GM21526 (cell line): ENCODE measurements around the gene VEGFA.

Source experiments
- ATAC-seq: cut with Tn5 transposase; IDR thresholded peaks from one replicate; pipeline ENCODE4 v1.9.1; 2021; ENCODE audit warnings: moderate library complexity; ENCODE audit not compliant: unreplicated experiment, low FRiP score

Gene VEGFA

DNA sequence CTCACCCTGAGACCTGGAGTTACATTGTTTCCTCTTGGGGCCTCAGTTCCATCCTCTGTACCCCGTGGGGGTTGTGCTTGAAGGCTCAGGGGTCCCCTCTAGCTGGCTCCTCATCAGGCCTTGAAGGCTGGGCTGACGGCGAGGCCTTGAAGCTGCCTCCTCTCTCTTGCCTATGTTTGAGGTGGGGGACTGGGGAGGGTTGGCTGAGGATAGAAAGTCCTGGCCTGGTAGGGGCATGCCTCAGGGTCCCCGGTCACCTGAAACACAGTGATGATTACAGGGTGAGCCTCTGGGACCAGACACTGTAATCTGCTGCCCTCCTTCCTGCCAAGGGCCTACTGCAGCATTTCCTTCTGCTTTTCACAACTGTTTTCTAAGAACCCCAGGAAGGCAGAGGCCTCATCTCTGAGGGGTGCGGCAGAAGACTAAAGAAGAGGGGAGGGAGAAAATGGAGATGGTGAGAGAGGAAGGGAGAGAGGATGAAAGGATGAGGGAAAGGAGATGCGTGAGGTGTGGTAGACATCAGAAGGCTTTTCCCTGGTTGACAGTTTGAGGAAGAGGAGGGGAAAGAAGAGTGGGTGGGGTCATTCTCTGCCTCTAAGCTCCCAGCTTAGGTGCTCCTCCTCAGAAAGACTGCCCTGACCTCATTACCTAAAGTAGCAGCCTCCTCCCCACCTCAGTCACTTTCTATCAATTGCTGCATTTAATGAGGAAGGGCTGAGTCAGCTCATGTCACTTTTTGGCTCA is 29.7 kb downstream of the VEGFA start:
- no peak for ATAC-seq

DNA sequence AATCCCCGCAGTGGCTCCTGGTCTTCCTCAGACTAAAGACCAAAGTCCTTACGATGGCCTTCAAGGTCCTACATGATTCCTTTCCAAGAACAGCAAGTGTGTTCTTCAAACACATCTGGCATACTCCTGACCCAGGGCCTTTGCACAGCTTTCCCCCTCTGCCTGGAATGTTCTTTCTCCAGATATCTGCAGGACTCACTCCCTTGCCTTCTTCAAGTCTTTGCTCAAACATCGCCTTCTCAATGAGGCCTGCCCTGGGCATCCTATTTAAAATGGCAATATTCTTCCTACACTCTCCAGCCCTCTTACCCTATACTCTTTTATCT is 30.2 kb downstream of the VEGFA start:
- ATAC-seq: no peak

DNA sequence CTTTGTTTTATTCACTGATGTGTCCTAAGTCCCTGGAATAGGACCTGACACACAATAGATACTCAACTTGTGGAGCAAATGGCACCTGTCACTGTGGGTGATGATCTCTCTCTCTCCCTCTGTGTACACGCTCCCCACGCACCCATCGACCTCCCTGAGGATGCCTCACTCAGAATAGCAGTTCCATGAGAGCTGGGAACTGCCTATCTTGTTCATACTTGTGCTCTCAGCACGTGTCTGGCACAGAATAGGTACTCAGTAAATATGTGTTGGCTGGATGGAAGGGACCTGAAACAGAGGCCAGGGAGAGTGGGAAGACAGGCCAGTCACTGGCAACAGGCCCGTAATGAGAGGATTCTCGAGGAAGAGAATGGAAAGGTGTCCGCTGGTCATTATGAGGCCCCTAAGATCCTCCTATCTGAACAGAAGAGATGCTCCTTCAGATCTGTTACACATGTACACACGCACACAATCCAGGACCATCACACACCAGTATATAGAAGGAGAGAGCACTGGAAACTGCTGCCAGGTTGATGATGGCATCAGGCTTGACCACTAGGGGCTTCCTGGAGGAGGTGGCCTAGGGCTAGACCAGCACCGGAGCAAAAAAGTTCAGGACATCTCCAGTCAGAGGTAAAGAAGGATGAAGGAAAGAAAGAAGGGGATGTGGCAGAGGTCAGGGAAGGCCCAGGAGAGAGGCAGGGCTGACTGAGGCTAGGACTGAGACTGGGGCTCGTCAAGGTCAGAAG is 30.9 kb downstream of the VEGFA start:
- ATAC-seq: no peak

DNA sequence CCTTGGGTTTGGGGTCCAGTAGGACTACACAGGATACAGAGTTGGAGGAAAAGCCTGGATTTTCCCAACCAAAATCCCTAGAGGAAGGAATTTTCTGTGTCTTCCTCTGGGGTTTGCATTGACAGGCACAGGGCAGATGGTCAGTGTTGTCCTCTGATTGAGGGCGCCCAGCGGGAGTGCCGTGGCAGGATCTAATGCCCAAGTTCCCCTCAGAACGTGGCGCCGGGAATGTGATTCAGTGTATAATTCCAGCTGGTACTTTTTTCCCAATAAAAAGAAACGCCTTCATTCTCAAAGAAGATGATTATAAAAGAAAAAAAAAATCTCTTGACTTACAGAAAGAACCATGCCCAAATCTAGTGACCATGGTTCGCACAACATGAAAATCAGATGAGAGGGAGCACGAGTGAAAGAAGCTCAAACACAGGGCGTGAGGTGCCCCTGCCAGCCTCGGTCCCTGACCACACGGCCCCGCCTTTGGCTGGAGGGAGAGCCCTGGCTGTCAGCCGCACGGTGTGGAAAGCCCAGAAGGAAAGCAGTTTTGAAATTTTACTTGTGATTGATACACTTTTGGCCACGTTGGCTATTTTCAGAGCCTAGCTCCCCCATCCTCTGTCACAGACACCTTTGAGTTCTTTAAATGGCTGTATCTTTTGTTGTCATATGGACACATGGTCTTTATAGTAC is 31.6 kb downstream of the VEGFA start:
- ATAC-seq: no peak

DNA sequence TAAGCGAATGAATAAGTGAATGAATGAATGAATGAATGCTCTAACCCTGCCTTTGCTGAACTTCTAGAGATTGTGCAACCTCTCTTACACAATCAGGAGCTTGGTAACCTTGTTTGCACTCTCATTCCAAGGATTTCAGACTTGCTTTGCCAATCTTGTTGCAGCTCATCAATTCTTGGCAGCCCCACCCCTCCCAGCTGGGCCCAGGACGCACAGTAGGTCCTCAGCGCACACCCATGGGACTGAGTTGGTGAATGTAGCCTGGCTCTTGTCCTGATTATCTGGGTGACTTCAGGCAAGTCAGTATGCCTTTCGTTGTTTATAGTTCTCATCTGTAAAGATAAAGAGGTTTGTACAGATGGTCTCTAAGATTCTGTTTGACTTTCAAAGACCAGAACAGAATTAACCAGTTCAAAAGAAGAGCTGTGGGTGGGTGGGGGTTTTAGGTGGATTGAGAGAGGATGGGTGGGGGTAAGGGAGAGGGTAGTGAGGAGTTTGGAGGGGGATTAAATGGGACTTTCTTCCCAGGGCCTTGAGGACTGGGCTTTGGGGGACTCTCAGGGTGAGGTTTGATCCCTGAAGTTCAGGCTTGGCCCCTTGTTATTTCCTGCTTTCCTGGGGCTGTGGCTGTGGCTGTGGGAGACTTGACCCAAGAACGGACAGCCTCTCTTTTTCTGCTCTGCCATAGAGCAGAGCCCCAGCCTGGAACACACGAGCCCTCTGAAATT is 33.2 kb downstream of the VEGFA start:
- no peak for ATAC-seq

DNA sequence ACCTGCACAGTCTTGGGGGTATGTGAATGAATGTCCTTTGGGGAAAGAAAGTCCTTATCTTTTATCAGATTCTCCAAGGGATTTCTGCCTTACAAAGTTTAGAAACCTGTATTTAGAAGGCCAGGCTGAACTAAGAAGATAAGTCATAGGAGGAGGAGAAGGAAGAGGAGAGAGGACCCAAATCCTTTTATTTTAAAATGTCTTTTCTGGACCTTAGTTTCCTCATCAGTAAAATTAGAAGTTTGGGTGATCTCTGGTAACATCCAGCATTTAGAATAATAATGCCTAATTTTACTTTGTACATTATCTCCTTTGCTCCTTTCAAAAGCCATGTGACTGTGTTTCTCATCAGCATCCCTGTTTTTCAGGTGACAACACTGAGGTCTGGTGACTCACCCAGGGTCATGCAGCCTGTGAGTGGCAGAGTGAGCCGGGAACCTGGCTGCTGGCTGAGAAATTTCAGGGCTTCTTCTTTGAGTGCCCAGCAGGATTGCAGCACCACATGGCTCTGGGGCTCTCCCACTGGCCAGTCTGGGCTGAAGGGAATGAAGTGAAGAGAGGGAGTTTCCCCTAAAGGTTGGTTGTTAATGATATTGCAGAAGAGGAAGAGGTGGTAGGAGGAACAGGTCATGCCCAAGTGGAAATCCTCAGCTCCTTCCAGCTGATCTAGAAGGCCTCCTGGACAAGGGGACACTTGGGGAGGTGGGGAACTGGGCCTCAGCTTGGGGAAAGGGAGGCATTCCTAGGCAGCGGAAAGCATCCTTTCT is 34.0 kb downstream of the VEGFA start:
- no peak for ATAC-seq

DNA sequence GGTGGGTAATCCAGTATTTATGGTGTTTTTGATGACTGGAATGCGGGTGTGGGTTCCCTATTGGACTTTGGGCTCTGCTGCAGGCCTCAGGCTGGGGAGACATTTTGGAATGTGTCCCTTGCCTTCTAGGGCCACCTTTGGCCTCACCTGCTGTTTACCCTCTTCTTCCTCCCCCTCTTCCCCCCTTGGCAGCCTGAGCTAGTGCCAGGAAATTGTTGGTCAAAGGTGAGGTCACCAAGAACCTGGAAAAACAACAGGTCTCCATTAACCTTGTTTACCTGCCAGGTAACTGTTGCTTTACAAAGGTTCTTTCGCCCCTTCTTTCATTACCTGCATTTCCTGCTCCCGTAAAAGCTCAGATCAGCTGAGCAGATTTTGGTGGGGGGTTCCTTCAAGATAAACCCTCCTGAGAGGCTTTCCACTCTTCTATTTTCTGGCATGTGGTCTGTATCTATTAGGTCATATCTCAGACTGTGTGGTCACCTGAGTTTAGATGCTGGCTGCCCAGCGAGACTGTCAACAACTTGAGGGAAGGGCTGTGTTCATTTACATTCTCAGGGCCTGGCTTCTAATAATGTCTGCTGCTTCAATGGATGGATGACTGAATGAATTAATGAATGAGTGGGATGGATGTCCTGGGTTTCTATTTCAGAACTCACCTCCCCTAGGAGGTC is 34.7 kb downstream of the VEGFA start:
- no peak for ATAC-seq

DNA sequence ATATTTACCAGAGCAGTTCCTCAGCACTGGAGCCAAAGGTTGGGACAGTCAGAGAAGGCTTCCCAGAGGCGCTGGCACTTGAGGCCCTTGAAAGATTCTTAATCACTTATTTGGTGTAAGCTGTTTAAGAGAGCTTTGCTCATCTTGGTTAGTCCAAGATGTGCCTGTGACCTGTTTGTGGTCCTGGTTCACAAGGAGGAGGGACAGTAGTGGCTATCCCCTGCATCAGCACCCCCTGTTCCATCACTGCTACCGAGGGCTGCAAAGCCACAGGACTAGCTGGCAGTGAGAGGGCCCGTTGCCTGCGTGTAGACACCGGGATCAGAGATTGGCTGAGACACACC is 35.7 kb downstream of the VEGFA start:
- ATAC-seq: no peak

DNA sequence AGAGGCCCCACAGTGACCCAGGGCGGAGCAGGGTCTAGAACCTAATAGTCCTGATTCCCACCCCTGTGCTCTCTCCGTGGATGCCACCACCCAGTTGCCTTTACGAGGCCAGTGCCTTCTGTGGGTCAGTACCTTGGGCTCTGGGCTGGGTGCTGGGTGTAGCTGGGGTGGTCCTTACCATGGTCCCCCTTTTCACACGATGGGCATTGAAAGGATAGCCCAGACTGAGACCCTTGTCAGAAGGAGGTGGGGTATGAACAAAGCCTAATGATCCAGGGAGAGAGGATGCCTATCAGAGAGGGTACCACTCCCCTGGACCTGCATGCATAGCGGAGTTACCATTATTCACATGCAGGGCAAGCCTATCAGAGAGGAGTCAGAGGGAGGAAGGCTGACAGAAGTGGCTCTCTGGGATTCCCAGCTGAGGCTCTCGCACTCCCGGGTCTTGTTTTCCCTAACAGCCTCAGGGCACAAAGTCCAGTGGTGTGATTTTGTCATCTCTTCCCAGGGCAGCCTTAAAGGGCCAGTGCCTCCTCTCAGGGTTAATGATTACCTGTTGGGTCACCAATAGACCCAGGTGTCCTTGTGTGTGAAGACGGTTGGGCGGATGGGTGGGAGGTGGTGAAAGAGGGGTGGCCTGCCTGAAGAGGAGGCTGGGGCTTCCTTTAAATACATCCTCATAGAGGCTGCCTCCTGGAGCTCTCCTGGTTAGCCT is 36.2 kb downstream of the VEGFA start:
- ATAC-seq: no peak

DNA sequence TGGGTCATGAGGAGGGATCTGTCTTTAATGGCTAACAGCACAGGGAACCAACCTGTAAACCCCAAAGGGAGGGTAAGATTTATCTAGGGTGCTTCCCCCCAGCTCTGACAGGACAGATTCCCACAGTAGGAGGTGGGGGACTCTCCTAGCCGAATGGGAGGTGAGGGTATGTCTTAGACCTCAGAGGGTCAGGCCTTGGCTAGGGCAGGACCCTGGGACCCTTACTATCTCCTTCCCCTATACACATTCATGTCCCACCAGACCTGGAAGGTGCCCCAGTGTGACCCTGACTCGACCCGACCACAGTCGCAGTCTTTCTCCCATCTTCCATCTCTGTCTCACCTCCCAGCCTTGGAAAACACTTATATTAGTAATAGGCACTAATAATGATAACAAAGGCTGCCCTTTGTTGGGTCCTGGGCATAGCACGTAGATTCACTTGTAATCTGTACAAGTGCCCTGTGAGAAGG is 36.8 kb downstream of the VEGFA start:
- ATAC-seq: no peak

DNA sequence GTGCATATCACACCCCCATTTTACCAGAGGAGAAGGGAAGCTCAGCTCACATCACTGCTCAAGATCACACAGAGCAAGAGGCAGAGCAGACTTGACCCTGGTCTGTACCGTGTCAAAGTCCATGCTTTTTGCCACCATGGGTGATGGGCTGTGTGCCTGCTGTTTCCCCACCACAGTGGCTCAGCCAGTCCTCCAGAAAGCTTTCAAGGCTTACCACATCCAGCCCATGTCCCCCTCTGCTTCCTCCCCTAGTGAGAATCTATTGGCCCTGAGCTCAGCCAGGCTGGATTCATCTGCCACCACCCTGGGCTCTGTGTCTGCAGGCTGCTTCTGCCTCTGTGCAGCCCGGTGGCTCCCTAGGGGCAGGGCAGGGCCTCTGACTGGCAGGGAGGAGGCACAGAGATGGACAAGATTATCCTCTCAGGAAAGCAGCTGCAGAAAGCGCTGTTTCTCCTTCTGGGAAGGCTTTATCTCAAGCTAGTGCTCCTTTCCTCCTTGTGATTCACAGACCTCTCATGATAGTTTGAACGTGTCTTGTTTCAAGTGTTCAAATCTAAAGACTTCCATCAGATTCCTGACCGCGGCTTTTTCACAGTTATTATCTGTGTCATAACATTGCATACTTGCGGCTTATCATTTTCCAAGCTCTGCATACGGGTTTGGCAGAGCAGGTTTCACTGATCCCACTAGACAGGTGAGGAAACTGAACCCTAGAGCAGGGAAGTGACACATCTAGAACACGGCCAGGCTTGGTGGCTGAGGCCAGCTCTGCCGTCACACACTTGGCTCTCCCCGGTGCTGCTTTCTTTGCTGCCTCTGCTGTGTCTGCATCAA is 37.4 kb downstream of the VEGFA start:
- ATAC-seq: no peak

DNA sequence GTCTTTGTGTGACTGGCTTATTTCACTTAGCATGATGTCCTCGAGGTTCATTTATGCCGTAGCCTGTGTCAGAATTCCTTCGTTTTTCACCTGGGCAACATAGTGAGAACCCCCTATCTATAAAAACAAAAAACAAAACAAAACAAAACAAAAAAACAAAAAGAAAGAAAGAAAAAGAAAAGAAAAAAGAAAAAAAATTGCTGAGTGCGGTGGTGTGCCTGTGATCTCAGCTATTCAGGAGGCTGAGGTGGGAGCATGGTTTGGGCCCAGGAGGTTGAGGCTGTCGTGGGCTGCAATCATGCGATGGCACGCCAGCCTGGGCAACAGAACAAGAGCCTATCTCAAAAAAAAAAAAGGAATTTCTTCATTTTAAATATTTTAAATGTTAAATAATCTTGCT is 38.4 kb downstream of the VEGFA start:
- no peak for ATAC-seq

DNA sequence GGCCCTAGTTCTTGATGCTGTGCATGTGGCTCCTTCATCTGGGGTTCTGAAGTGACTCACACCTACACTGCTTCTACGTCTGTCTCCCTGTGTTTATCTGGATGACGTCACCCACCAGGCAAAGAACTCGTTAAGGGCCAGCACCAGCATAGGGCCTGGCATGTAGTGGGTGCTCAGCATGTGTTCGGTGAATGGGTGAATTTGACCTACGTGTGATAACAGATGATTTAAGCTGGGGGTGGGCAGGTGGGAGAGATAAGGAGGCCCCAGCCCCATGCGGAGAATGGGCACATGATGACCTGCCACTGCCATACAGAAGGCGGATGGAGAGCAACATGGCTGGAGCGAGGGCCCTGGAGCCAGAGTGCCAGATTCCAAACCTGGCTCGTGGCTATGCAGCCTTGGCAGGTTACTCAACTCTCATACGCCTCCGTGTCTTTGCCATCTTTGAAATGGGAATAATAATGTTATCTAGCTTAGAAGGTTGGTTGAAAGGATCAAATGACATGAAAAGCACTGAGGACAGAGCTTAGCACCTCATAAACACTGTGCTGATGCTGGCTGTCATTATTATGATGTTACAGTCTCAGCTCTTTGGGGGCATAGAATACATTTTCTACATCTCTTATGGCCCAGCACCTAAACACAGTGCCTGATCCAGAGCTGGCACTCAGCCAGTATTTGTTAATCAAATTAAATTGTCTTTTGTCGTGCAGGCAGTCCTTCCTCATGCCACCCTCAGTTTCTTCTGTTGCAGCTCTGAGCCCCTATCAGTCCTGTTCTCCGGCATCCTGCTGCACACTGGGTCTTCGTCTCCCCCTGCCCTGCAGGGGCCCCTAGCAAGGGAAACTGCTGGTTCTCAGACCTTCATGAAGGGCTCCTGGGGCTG is 39.6 kb downstream of the VEGFA start:
- ATAC-seq: no peak

DNA sequence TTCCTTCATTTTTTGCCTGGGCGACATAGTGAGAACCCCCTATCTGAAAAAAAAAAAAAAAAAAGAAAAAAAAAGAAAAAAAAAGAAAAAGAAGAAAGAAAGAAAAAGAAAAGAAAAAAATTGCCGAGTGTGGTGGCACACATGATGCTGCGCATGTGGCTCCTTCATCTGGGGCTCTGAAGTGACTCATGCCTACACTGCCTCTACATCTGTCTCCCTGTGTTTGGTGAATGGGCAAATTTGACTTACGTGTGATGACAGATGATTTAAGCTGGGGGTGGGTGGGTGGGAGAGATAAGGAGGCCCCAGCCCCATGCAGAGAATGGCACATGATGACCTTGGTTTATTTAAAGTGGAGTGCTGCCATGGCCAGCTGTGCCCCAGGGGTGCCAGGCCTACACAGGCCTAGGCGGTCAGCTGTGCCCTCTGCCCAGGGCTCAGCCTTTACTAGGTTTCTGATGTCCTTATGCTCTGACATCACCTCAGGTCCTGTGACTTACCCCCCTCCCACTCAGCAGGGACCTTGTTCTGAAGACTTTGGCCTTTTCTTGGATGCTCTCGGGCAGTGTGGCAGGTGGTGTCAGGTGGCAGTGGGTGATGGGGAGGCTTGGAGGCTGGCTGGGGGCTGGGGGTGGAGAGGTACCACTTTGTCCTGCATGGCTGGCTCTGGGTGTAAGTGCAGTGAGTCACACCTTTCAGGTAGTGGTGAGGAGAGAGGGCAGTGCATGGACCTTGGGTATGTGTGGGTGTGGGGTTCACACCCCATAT is 41.1 kb downstream of the VEGFA start:
- no peak for ATAC-seq

DNA sequence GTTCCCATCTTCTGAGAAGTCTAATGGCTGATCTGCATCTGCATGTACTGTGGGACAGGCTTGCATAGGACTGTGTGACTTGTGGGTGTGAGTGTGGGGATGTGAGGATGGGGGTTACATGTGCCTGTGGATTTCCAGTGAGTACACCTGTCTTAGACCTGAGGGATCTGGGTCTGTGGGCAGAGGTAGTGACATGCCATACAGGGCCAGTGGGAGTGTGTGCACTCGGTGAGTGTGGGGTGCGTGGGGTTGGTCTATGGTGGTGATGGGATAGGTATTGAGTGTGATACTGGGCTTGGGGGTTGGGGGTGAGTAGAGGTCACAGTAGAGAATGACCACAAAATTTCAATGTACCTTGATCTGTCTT is 41.7 kb downstream of the VEGFA start:
- ATAC-seq: no peak

DNA sequence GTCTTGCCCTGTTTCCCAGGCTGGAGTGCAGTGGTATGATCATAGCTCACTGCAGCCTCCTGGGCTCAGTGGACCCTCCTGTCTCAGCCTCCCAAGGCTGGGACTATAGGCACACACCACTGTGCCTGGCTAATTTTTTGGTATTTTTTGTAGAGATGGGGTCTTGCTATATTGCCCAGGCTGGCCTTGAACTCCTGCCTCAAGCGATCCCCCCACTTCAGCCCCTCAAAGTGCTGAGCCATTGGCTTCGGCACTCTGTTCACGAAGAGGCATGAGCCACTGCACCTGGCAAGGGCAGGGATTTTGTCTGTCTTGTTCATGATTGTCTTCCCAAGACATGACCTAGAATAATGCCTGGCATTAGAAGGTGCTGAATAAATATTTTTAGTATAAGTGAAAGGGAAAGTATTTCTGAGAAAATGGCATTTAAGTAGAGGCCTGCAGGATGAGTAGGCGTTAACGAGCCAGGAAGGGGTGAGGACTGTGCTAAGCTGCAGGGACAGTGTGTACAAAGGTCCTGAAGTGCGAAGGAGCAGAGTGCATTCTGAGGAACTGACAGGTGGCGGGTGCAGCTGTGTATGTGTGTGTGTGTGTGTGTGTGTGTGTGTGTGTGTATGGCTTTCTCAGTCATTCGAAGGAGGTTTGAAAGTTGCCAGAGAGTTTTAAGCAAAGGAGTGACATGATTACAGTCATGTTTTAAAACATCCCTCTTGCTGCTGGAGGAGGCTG is 43.0 kb downstream of the VEGFA start:
- ATAC-seq: no peak
